Measurements from ENCODE around the gene ROR1.
A peak's percentile ranks its signal among the peaks of the same experiment; 100 is the strongest.

Gene ROR1

DNA sequence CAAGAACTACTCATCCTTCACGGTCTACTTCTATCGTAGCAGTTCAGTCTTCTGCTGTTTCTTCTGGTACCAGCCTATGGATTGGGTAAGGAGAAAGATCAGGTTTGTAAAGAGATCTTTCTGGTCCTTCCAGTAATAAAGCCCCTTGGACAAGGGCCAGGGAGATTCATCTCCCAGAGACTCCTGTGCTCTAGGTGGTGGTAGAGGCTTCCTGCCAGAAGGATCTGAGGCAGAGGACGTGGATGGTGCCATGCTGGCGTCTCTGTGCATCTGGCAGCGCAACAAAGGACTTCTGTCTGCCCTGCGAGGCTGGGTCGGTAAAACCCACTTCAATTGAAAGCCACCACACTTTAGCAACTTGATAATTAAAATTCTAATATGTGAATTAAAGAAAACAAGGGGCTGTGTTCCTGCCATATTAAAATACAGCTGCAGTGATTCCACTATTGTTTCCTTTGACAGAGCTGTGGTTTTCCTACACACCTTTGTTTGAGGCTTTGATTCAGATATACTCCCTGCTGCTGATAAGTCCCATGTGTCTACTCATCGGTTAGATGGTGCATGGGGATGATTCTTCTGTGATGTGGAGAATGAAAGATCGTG, 73.6 kb downstream of the ROR1 start:
- DNase-seq (ENCODE audit: low spot score) (no peak), ATAC-seq (ENCODE audit: low read depth) (0 out of 3 replicates have a peak, but pooled peaks have one; percentile 17)
- Histone ChIP-seq H3K4me3 (ENCODE audit: severe bottlenecking) (no peak overlapping the region), H3K27ac (ENCODE audit: poor library complexity, severe bottlenecking) (no peak overlapping the region), H3K27me3 (ENCODE audit: insufficient read depth, poor library complexity, severe bottlenecking) (no peaks in the 10 kb centered on the region), H3K36me3 (ENCODE audit: low read depth) (no peaks in the 10 kb centered on the region), H3K9me3 (ENCODE audit: severe bottlenecking) (no peaks in the 10 kb centered on the region), H3K4me1 (ENCODE audit: insufficient read depth, poor library complexity, severe bottlenecking) (no peaks in the 10 kb centered on the region)
- TF ChIP-seq CTCF (IDR thresholded peaks at IDR 0.05; ENCODE audit: poor library complexity, severe bottlenecking), result no peak

- no peaks in the 10 kb centered on the region for H3K36me3 ChIP-seq (ENCODE audit: low read depth)
- H3K9me3 ChIP-seq (ENCODE audit: severe bottlenecking), result no peaks in the 10 kb centered on the region
- no peak overlapping the region for H3K4me3 ChIP-seq (ENCODE audit: severe bottlenecking)
- no peaks in the 10 kb centered on the region for H3K4me1 ChIP-seq (ENCODE audit: insufficient read depth, poor library complexity, severe bottlenecking)
- no peaks in the 10 kb centered on the region for H3K27me3 ChIP-seq (ENCODE audit: insufficient read depth, poor library complexity, severe bottlenecking)
- H3K27ac ChIP-seq (ENCODE audit: poor library complexity, severe bottlenecking), result no peak overlapping the region
- ATAC-seq (ENCODE audit: low read depth), result no peak
- TF ChIP-seq CTCF (IDR thresholded peaks at IDR 0.05; ENCODE audit: poor library complexity, severe bottlenecking), result no peak
- no peak for DNase-seq (ENCODE audit: low spot score)
Measured at GRCh38 chr1:63848733-63849132, 74.9 kb downstream of the ROR1 start.

- TF ChIP-seq CTCF (IDR thresholded peaks at IDR 0.05; ENCODE audit: poor library complexity, severe bottlenecking), result no peak
- DNase-seq (ENCODE audit: low spot score) (no peak), ATAC-seq (ENCODE audit: low read depth) (no peak)
- Histone ChIP-seq H3K27me3 (ENCODE audit: insufficient read depth, poor library complexity, severe bottlenecking) (no peaks in the 10 kb centered on the region), H3K36me3 (ENCODE audit: low read depth) (no peaks in the 10 kb centered on the region), H3K27ac (ENCODE audit: poor library complexity, severe bottlenecking) (no peak overlapping the region), H3K9me3 (ENCODE audit: severe bottlenecking) (no peaks in the 10 kb centered on the region), H3K4me3 (ENCODE audit: severe bottlenecking) (no peak overlapping the region), H3K4me1 (ENCODE audit: insufficient read depth, poor library complexity, severe bottlenecking) (no peaks in the 10 kb centered on the region)
Measured at GRCh38 chr1:63849149-63849548, 75.3 kb downstream of the ROR1 start.

- H3K4me1 ChIP-seq (ENCODE audit: insufficient read depth, poor library complexity, severe bottlenecking), result no peaks in the 10 kb centered on the region
- TF ChIP-seq CTCF (IDR thresholded peaks at IDR 0.05; ENCODE audit: poor library complexity, severe bottlenecking), result no peak
- ATAC-seq (ENCODE audit: low read depth) (no peak), DNase-seq (ENCODE audit: low spot score) (no peak)
- no peaks in the 10 kb centered on the region for H3K9me3 ChIP-seq (ENCODE audit: severe bottlenecking)
- no peaks in the 10 kb centered on the region for H3K36me3 ChIP-seq (ENCODE audit: low read depth)
- no peaks in the 10 kb centered on the region for H3K27me3 ChIP-seq (ENCODE audit: insufficient read depth, poor library complexity, severe bottlenecking)
- H3K27ac ChIP-seq (ENCODE audit: poor library complexity, severe bottlenecking), result no peak overlapping the region
- H3K4me3 ChIP-seq (ENCODE audit: severe bottlenecking), result no peak overlapping the region
Measured at GRCh38 chr1:63854091-63854490, 80.3 kb downstream of the ROR1 start.

- no peak for TF ChIP-seq CTCF (IDR thresholded peaks at IDR 0.05; ENCODE audit: poor library complexity, severe bottlenecking)
- DNase-seq (ENCODE audit: low spot score) (no peak), ATAC-seq (ENCODE audit: low read depth) (no peak)
- H3K4me3 ChIP-seq (ENCODE audit: severe bottlenecking), result no peak overlapping the region
- H3K36me3 ChIP-seq (ENCODE audit: low read depth), result no peaks in the 10 kb centered on the region
- H3K9me3 ChIP-seq (ENCODE audit: severe bottlenecking), result no peaks in the 10 kb centered on the region
- no peak overlapping the region for H3K27ac ChIP-seq (ENCODE audit: poor library complexity, severe bottlenecking)
- no peaks in the 10 kb centered on the region for H3K27me3 ChIP-seq (ENCODE audit: insufficient read depth, poor library complexity, severe bottlenecking)
- peaks cover 6% of the 10 kb centered on the region for H3K4me1 ChIP-seq (ENCODE audit: insufficient read depth, poor library complexity, severe bottlenecking)
Measured at GRCh38 chr1:63855942-63856341, 82.1 kb downstream of the ROR1 start.

Data from RWPE2 (cell line).